HUDEP-2 (cell line): ENCODE data around the gene EFNA4.
A peak's percentile ranks its signal among the peaks of the same experiment; 100 is the strongest.

Experiments
- DNase-seq, 76 experiments: peaks; one replicate each; lab custom pipeline; 2025; ENCODE audit not compliant: unreplicated experiment in 76 of 76; lab: John Stamatoyannopoulos, UW

The EFNA4 gene

GRCh38 chr1:155032886-155033285 is 30.7 kb upstream of the EFNA4 start:
- DNase-seq, result no peak

DNA sequence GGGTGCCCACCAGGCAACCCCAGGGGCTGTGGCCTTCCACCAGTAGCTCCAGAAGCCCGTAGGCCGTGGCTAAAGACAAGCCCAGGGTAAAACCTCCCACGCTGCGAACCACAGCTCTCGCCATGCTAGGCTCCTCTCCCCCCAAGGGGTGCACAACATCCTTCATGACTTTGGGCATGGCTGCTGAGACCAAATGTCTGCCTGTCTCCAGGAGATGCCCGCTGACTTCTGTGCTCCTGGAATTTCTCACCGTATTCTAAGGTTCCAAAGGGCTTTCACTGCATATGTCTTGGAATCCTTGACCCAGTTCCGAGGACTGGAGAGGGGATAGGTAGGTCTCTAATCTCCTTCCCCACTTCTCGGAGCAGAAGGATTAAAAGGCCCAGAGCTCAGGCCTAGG is 30.0 kb upstream of the EFNA4 start, which contains the start of the genes DCST1 and DCST2:
Gene DCST1, plus strand, starts transcription at position 301 of the 400 bp plus-strand sequence. CDS start 213 bp downstream, outside the sequence.
Gene DCST2, minus strand, starts transcription at position 258 of the 400 bp plus-strand sequence. Its CDS starts 80 bp downstream, at position 178.
- no peak for DNase-seq

GRCh38 chr1:155034318-155035208 is 29.0 kb upstream of the EFNA4 start:
- no peak for DNase-seq

DNA sequence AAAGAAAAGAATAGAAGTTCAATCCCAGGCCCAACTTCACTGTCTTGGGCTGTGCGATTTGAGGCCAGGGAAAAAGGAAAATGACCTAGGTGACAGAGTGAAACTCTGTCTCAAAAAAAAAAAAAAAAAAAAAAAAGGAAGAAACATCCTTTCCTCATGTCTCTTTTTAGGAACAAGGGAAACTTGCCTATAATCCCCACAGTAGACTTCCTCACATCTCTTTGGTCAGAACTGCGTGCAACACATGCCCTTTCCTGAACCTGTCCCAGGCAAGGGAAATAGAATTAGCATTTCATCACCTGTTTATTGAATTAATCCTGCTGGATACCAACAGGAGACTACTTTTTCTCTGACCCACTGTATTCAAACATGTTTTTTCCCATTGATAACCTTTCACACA is 27.6 kb upstream of the EFNA4 start:
- DNase-seq, result no peak

GRCh38 chr1:155037043-155037442 is 26.5 kb upstream of the EFNA4 start:
- no peak for DNase-seq

DNA sequence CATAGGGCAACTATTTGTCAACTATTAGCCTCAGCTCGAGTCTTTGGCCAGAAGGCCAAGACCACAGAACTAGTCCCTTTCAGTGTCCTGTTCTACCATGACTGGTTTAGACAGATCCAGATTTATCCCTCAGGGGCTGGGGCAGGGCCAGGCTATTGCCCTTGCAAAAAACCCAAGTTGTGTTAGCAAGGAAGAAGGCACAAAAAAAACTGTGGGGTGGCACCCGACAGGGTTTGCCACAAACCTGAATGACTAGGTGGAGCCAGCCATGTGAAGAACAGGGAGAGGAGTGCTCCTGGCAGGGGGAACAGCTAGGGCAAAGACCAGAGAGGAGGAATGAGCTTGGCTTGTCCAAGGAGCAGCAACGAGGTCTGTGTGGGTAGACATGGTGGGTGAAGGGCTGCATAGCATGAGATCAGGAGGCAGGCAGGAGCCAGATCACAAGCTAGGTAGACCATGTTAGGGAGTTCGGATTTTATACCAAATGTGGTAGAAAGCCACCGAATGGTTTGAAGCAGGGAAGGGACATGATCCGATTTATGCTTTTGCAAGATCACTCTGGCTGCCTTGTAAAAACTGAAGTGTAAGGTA is 25.6 kb upstream of the EFNA4 start:
- DNase-seq, result no peak

- DNase-seq, result no peak
These were observed 24.8 kb upstream of the EFNA4 start for GRCh38 chr1:155038602-155039307.

- DNase-seq, result no peak
These were observed 24.3 kb upstream of the EFNA4 start for GRCh38 chr1:155039308-155039669.

DNA sequence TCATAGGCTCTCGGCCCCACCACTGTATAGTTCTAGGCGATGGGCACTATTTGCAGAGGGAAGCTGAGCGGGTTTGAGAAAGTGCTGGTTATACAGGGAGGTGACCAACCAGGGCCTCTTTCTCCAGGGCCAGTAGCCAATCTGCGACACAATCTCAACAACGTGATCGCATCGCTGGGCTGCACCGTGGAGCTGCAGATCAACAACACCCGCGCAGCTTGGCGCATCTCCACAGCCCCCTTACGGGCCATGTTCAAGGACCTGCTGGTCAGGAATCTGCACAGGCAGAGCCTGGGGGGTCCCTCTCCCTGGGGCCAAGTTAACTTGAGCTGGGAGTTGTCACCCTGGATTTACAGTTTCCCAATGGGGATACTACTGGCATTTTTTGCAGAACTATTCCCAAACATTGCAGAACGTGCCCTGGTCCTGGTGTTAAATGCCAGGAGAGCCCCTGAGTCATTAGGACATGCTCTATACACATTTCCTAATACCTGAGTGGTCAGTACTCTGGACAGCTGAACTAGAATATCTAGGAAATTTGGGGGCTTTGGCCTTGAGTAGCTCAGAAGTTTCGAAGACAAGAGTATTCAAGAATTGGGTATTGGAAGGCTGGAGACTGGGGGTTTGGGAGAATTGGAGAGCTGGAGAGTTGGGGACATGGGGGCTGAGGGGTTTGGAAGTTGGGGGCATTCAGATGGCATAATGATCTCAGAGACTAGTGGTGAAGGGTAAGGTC is 23.0 kb upstream of the EFNA4 start:
- no peak for DNase-seq

- no peak for DNase-seq
These were observed 20.8 kb upstream of the EFNA4 start for GRCh38 chr1:155042789-155043188.

DNA sequence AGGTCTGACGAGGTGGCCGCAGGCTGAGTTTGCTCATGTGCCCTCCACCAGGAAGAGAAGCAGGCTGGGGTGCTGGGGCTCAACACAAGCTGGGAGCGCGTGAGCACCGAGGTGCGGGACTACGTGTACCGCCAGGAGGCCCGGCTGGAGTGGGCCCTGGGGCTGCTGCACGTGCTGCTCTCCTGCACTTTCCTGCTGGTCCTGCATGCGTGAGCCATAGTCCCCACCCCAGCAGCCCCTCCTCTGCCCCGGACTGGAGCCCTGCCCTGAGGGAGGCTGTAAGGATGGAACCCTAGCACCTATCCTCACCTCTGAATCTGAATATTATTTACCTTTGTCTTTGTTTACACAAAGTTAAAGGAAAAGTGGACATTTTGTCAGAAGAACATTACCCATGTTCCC is 20.2 kb upstream of the EFNA4 start:
- DNase-seq, result no peak

GRCh38 chr1:155043793-155044192 is 19.7 kb upstream of the EFNA4 start:
- DNase-seq, result no peak

DNA sequence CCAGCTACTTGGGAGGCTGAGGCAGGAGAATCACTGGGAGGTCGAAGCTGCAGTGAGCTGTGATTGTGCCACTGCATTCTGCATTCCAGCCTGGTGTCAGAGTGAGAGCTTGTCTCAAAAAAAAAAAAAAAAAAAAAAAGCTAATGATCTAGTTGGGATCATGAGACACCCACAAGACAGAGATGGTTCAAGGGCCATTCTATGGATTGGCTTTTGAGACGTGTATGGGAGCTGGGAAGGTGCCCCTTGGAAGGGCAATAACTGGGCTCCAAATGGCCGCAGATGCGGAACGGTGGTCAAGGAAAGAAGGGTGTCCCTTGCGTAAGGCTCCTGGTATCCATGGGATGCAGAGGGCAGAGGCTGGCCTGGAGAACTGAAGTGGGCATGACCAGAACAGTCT is 19.2 kb upstream of the EFNA4 start:
- DNase-seq, result no peak

DNA sequence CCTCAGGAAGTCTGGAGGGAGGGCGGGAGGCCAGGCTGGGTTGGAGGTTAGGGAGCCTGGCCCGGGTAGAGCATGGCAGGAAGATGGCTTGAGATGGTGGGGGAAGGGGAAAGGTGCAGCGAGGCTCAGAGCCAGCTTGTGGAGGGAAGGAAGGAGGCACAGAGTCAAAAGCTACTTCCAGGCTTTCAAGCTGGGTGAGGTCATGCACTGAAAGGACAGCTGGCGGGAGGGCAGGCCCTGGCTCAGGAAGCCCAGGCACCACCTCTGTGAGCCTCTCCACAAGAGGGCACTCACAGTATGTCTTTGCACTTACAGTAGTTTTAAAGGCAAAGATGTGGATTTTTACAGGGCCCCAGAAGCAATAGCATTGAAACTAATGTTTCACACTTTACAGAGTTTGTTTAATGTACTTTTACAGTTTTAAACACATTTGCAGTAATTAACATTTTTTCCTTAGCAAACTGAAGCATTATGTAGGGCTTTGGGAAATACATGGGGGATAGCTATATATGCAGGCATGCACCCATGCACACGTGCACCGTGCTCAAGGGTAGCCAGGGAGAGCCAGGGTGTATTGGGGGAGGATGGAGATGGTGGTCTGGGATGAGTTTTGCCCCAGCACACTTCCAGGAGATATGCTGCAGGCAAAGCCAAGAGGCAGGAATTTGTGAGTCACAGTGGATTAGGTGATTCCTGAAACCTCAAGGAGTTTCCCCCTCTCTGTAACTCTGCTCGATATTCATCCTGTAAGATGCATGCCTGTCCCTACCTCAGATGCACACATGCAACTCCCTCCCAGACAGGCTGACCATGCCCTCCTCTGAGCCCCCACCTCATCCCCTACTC is 18.5 kb upstream of the EFNA4 start:
- DNase-seq, result peak in 68 of 76 experiments; percentile 18 to 84 (median 58)

DNA sequence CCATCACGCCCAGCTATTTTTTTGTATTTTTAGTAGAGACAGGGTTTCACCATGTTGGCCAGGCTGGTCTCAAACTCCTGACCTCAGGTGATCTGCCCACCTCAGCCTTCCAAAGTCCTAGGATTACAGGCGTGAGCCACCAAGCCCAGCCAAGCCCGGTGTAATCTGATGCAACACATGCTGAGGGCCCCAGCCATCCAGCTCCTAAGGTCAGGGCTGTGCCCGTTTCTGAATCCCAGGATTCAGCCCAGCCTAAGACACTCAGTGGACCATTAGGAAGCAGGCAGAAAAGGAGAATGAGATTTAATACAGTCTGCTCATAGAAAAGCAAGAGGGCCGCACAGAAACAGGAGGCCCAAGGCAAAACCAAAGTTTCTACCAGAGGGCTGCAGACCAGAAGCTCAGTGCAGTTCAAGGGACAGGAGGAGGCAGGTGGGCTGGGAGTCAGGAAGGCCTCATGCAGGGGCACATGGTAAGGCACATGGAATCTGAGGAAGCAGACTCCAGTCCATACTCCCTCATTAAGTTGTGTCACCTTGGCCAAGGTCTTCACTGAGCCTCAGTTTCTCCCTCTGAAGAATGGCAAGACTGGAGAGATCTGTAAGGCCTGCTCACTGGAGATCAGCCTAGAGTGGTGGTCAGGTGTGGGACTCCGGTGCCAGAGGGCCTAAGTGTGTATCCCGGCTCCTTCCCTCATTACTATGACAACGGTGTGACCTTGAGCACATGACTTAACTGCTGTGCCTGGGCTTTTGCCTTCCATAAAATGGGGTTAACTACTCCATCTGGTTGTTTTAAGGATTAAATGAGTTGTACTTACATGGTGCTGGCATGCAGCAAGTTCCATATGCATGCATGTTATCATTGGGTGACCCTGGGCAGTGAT is 14.8 kb upstream of the EFNA4 start:
- DNase-seq, result peak in 1 of 76 experiments; percentile 7

DNA sequence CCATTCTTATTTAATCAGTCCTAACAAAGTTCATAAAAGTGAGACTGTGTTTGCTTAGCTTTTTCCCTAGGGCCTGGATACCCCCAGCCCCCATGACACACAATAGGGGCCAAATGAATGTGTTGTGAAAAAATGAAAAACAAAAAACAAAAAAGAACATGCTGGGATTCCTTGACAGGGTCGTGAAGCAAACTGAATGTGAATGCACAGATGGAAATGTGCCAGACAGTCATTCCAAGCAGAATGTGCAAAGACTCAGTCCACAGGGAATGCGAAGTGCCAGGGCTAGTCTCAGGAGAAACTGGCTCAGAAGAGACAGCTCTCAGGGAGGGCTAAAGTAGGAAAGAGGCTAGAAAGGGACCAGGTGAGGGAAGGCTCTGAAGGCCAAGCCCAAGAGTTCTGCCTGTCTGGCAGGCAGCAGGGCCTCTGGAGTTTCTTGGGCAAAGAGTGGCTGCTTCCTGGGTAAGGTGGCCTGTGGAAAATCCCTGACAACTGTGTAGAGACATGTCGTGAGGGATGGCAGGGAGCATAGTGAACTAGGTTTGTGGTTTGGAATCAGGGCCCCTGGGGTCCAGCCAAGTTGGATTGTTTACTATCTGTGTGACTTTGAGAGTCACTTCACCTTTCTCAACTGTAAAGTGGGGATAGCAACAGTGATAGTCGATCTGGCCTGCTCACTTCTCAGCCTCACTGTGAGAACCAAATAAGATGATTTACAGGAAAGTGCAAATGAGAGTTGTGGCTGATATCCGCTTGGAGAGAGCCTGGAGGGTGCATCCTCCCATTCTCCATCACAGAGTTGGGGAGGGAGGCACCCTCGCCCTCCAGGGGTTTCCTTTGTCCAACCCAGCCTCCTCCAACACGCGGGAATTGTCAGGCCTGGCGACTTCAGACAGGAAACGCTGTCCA is 13.6 kb upstream of the EFNA4 start:
- peak in 3 of 76 experiments; percentile 31 to 39 (median 38) for DNase-seq

- peak in 72 of 76 experiments; percentile 15 to 89 (median 69) for DNase-seq
These were observed 12.8 kb upstream of the EFNA4 start, which contains the start of gene ADAM15 for GRCh38 chr1:155050560-155051341. Gene ADAM15 (plus strand): TSS chr1:155051316. CDS start chr1:155051387, 71 bp downstream.
